Measurements from ENCODE around the gene BMPER. TPM values are rescaled to one million over a fixed set of nuclear protein-coding genes. Genes with fewer than 3 reads are reported as not detected.

Gene BMPER
- total and polyA plus RNA-seq, 2 of the 8 experiments (the other 6 are each of a cell fraction or from before 2014, with no cell fraction given), result 0.33 to 0.69 TPM

DNA sequence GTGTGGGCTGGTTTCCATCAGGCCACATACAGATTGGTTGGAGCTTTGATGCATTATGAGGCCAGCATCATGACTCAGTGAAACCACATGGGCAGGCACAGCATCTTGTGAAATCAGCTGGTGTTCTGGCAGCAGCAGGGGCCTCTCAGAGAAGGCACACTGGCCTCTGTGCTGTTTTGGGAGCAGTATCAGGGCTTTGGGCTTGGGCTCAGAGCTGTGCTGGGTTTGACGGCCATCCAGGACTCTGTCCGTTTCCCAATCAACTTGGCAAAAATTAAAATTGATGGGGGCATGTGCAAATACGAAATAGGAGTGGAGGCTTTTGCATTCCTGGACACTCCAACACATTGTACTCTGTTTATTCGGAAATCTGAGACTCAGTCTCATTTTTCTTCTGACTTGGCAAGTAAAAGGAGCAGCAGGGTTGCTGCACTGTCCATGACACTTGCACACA is 190.9 kb downstream of the BMPER start:
- Histone ChIP-seq H3K9me3 (ENCODE audit: insufficient read depth in 2 of 2, low read depth in 1 of 2, low read length in 1 of 2) (0 out of 4 replicates have a peak, but pooled peaks cover 0 to 3% of the 10 kb centered on the region in 2 experiments), H3K56ac (replicated peaks; ENCODE audit: insufficient read length, low read depth, low read length) (no peak overlapping the region), H2BK120ac (replicated peaks; ENCODE audit: low read depth, low read length) (no peak overlapping the region), H4K8ac (ENCODE audit: extremely low read depth, insufficient read depth, low read length) (no peak overlapping the region), H3K79me2 (ENCODE audit: control insufficient read depth in 1 of 2, insufficient read depth in 2 of 2, low read length in 2 of 2) (no peaks in the 10 kb centered on the region), H3K79me1 (ENCODE audit: low read depth, low read length) (no peaks in the 10 kb centered on the region), H4K91ac (replicated peaks; ENCODE audit: insufficient read length, low read length) (no peak overlapping the region), H3K36me3 (ENCODE audit: control insufficient read depth in 2 of 4, insufficient read depth in 4 of 4, low read length in 3 of 4) (no peaks in the 10 kb centered on the region), H2AK5ac (ENCODE audit: low read depth, low read length) (no peak overlapping the region), H2BK20ac (ENCODE audit: low read length) (no peak overlapping the region), H4K20me1 (replicated peaks in 1 of 2; ENCODE audit: control insufficient read depth in 1 of 2, insufficient read depth in 2 of 2, low read length in 2 of 2) (no peaks in the 10 kb centered on the region), H3K4me3 (ENCODE audit: extremely low read depth in 1 of 4, insufficient read depth in 2 of 4, low read depth in 3 of 4, low read length in 4 of 4) (no peak overlapping the region), H4K5ac (ENCODE audit: insufficient read length, low read depth, low read length) (no peak overlapping the region), H3K4me1 (replicated peaks in 1 of 4; ENCODE audit: control insufficient read depth in 3 of 4, insufficient read depth in 4 of 4, low read length in 3 of 4) (no peaks in the 10 kb centered on the region), H2AFZ (ENCODE audit: low read length) (no peak overlapping the region), H3K4me2 (ENCODE audit: insufficient read depth in 1 of 2, low read depth in 2 of 2, low read length in 2 of 2) (no peak overlapping the region), H2BK12ac (ENCODE audit: low read depth, low read length) (no peak overlapping the region), H3K4ac (replicated peaks; ENCODE audit: insufficient read length, low read depth, low read length) (no peak overlapping the region), H3K18ac (ENCODE audit: extremely low read depth, low read length) (no peak overlapping the region), H3K23me2 (ENCODE audit: low read depth, low read length) (no peaks in the 10 kb centered on the region), H3K27ac (ENCODE audit: low read depth, low read length) (no peak overlapping the region), H2BK5ac (ENCODE audit: low read depth, low read length) (no peak overlapping the region), H3K14ac (ENCODE audit: insufficient read length) (no peak overlapping the region), H3K23ac (ENCODE audit: insufficient read length) (no peak overlapping the region), H2BK15ac (ENCODE audit: low read length) (no peak overlapping the region), H3K27me3 (replicated peaks in 1 of 4; ENCODE audit: control insufficient read depth in 3 of 4, extremely low read depth in 1 of 4, insufficient read depth in 3 of 4, low read length in 3 of 4) (no peaks in the 10 kb centered on the region), H3K9ac (replicated peaks in 1 of 4; ENCODE audit: extremely low read depth in 1 of 4, low read depth in 3 of 4, low read length in 3 of 4) (no peak overlapping the region)
- WGBS, 2 experiments (ENCODE audit: extremely low coverage in 1 of 2, insufficient coverage in 1 of 2, insufficient read length in 1 of 2, insufficient replicate concordance in 2 of 2, low coverage in 1 of 2, low lambda C conversion rate in 2 of 2, missing lambda C conversion rate in 1 of 2), result 89% methylated on average over 4 of the region's 4 CpGs; no CpG with 5 or more reads in 1 of the 2 experiments
- ChIA-PET CTCF (ENCODE audit: partially characterized antibody) (interaction anchor here (1.1 to 4.9 kb wide), 2 partner anchors 9 to 224 kb away, joined by 4 to 38 read pairs; no protein-coding TSS in a partner anchor), POLR2A (ENCODE audit: partially characterized antibody) (no interaction called here)
- FAIRE-seq, result no peak
- no peak for DNase-seq (ENCODE audit: low read depth in 1 of 2, low spot score in 2 of 2)
- TF ChIP-seq ZNF274 (IDR thresholded peaks at IDR 0.05; ENCODE audit: borderline replicate concordance, extremely low read depth, low read length) (no peak), TEAD4 (IDR thresholded peaks at IDR 0.05; ENCODE audit: low read depth, low read length) (no peak), SP2 (IDR thresholded peaks at IDR 0.05; ENCODE audit: low read length) (no peak), JUND (IDR thresholded peaks at IDR 0.05; ENCODE audit: low read length) (no peak), CTBP2 (IDR thresholded peaks at IDR 0.05; ENCODE audit: borderline replicate concordance, insufficient read depth, insufficient read length, low read length) (no peak), EGR1 (IDR thresholded peaks at IDR 0.05; ENCODE audit: borderline replicate concordance, low read depth, low read length) (no peak)
- TF ChIP-seq, protein P1, sequence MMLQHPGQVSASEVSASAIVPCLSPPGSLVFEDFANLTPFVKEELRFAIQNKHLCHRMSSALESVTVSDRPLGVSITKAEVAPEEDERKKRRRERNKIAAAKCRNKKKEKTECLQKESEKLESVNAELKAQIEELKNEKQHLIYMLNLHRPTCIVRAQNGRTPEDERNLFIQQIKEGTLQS (IDR thresholded peaks at IDR 0.05; ENCODE audit: insufficient read depth, low read depth, low read length), result no peak
- TF ChIP-seq, protein P2, sequence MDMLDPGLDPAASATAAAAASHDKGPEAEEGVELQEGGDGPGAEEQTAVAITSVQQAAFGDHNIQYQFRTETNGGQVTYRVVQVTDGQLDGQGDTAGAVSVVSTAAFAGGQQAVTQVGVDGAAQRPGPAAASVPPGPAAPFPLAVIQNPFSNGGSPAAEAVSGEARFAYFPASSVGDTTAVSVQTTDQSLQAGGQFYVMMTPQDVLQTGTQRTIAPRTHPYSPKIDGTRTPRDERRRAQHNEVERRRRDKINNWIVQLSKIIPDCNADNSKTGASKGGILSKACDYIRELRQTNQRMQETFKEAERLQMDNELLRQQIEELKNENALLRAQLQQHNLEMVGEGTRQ (IDR thresholded peaks at IDR 0.05; ENCODE audit: low read length), result no peak

Data from H1 (cell line).